H1 (cell line): ENCODE results near the gene IQGAP3. TPM values are rescaled to one million over a fixed set of nuclear protein-coding genes. Genes with fewer than 3 reads are reported as not detected.

Experiments used
- CTCF ChIA-PET: fragments of 300-600 bp; sonication (Branson Sonifier 250); formaldehyde crosslinking; loops from one replicate; lab custom pipeline; 2021; ENCODE audit not compliant: partially characterized antibody; lab: Charles Lee
- POLR2A ChIA-PET: fragments of 300-600 bp; sonication (Branson Sonifier 250); formaldehyde crosslinking; loops from one replicate; lab custom pipeline; 2021; ENCODE audit warnings: inconsistent platforms; ENCODE audit not compliant: partially characterized antibody; lab: Charles Lee
- DNase-seq, 2 experiments: peaks; one replicate each; pipeline versions ENCODE4 v3.0.0 to v3.0.0-alpha.2; 2010 to 2022; ENCODE audit warnings: low spot score in 2 of 2, low read depth in 1 of 2, mixed read lengths in 1 of 2
- FAIRE-seq: peaks from 2 replicates; lab custom pipeline; 2011; peaks lifted over from hg19 to GRCh38; lab: Jason Lieb, UNC
- H2AFZ ChIP-seq: 2 replicates; pipeline ENCODE4 v1.8.1; 2012; ENCODE audit warnings: low read length, inconsistent platforms
- H2AK5ac ChIP-seq: 2 replicates; pipeline ENCODE4 v1.6.1; 2013; ENCODE audit warnings: low read depth, low read length
- H2BK120ac ChIP-seq: replicated peaks from 2 replicates; pipeline ENCODE3; 2013; ENCODE audit warnings: low read depth, low read length, inconsistent platforms
- H2BK12ac ChIP-seq: 2 replicates; pipeline ENCODE4 v1.6.1; 2013; ENCODE audit warnings: low read depth, low read length
- H2BK15ac ChIP-seq: 2 replicates; pipeline ENCODE4 v1.6.1; 2013; ENCODE audit warnings: low read length
- H2BK20ac ChIP-seq: 2 replicates; pipeline ENCODE4 v1.6.1; 2013; ENCODE audit warnings: low read length
- H2BK5ac ChIP-seq: 2 replicates; pipeline ENCODE4 v1.6.1; 2013; ENCODE audit warnings: low read depth, low read length
- H3K14ac ChIP-seq: 2 replicates; pipeline ENCODE4 v1.6.1; 2013; ENCODE audit warnings: inconsistent platforms; ENCODE audit not compliant: insufficient read length
- H3K18ac ChIP-seq: 2 replicates; pipeline ENCODE4 v1.6.1; 2013; ENCODE audit warnings: low read length; ENCODE audit errors: extremely low read depth
- H3K23ac ChIP-seq: 2 replicates; pipeline ENCODE4 v1.6.1; 2013; ENCODE audit warnings: inconsistent platforms; ENCODE audit not compliant: insufficient read length
- H3K23me2 ChIP-seq: 2 replicates; pipeline ENCODE4 v1.6.1; 2013; ENCODE audit warnings: low read depth, low read length
- H3K27ac ChIP-seq: 2 replicates; pipeline ENCODE4 v1.6.1; 2011; ENCODE audit warnings: low read depth, low read length, inconsistent platforms
- H3K27me3 ChIP-seq, 4 experiments: replicated peaks in 1 of 4; 1 replicate in 1 of 4; 2 replicates in 3 of 4; pipeline versions ENCODE4 v1.6.1 to v1.8.1; 2011 to 2013; ENCODE audit warnings: low read length in 3 of 4, mild to moderate bottlenecking in 3 of 4, inconsistent platforms in 2 of 4, mixed read lengths in 2 of 4, moderate library complexity in 1 of 4; ENCODE audit not compliant: control insufficient read depth in 3 of 4, insufficient read depth in 3 of 4; ENCODE audit errors: extremely low read depth in 1 of 4
- H3K36me3 ChIP-seq, 4 experiments: 2 replicates each; pipeline versions ENCODE4 v1.6.1 to v1.8.1; 2011 to 2013; ENCODE audit warnings: mild to moderate bottlenecking in 4 of 4, low read length in 3 of 4, moderate library complexity in 2 of 4, control low read depth in 1 of 4, inconsistent platforms in 1 of 4; ENCODE audit not compliant: insufficient read depth in 4 of 4, control insufficient read depth in 2 of 4
- H3K4ac ChIP-seq: replicated peaks from 2 replicates; pipeline ENCODE3; 2013; ENCODE audit warnings: low read length, low read depth, mixed read lengths, inconsistent platforms; ENCODE audit not compliant: insufficient read length
- H3K4me1 ChIP-seq, 4 experiments: replicated peaks in 1 of 4; 1 replicate in 1 of 4; 2 replicates in 3 of 4; pipeline versions ENCODE4 v1.6.1 to v1.8.1; 2011 to 2013; ENCODE audit warnings: low read length in 3 of 4, inconsistent platforms in 2 of 4, mixed read lengths in 1 of 4; ENCODE audit not compliant: insufficient read depth in 4 of 4, control insufficient read depth in 3 of 4
- H3K4me2 ChIP-seq, 2 experiments: 2 replicates each; pipeline versions ENCODE4 v1.6.1 to v1.8.1; 2011 to 2013; ENCODE audit warnings: low read depth in 2 of 2, low read length in 2 of 2, control low read depth in 1 of 2, inconsistent platforms in 1 of 2, mild to moderate bottlenecking in 1 of 2; ENCODE audit not compliant: insufficient read depth in 1 of 2
- H3K4me3 ChIP-seq, 4 experiments: fragments of 200-600, 300-600 bp in 1 of 4; sonication (generic), shearing (Covaris generic), sonication (Bioruptor Twin) in 1 of 4; 2 replicates each; pipeline versions ENCODE4 v1.5.1 to v1.8.1; 2011 to 2016; ENCODE audit warnings: low read length in 4 of 4, low read depth in 3 of 4, control low read depth in 2 of 4, inconsistent platforms in 2 of 4, mild to moderate bottlenecking in 2 of 4, mixed read lengths in 1 of 4, moderate library complexity in 1 of 4; ENCODE audit not compliant: insufficient read depth in 2 of 4; ENCODE audit errors: extremely low read depth in 1 of 4
- H3K56ac ChIP-seq: replicated peaks from 2 replicates; pipeline ENCODE3; 2013; ENCODE audit warnings: low read depth, mild to moderate bottlenecking, mixed read lengths, low read length, inconsistent platforms; ENCODE audit not compliant: insufficient read length
- H3K79me1 ChIP-seq: 2 replicates; pipeline ENCODE4 v1.6.1; 2013; ENCODE audit warnings: low read depth, low read length, control low read depth
- H3K79me2 ChIP-seq, 2 experiments: 2 replicates each; pipeline versions ENCODE4 v1.6.1 to v1.8.1; 2012 to 2013; ENCODE audit warnings: low read length in 2 of 2, mild to moderate bottlenecking in 2 of 2, inconsistent platforms in 1 of 2; ENCODE audit not compliant: insufficient read depth in 2 of 2, control insufficient read depth in 1 of 2
- H3K9ac ChIP-seq, 4 experiments: replicated peaks in 1 of 4; 1 replicate in 1 of 4; 2 replicates in 3 of 4; pipeline versions ENCODE4 v1.6.1 to v1.8.1; 2011 to 2013; ENCODE audit warnings: low read depth in 3 of 4, low read length in 3 of 4, control low read depth in 2 of 4, mild to moderate bottlenecking in 2 of 4, moderate library complexity in 2 of 4, inconsistent platforms in 1 of 4; ENCODE audit errors: extremely low read depth in 1 of 4
- H3K9me3 ChIP-seq, 2 experiments: 2 replicates each; pipeline versions ENCODE4 v1.6.1 to v1.8.1; 2012 to 2013; ENCODE audit warnings: mild to moderate bottlenecking in 2 of 2, moderate library complexity in 2 of 2, control low read depth in 1 of 2, inconsistent platforms in 1 of 2, low read depth in 1 of 2, low read length in 1 of 2, mixed read lengths in 1 of 2; ENCODE audit not compliant: insufficient read depth in 2 of 2
- H4K20me1 ChIP-seq, 2 experiments: replicated peaks in 1 of 2; 2 replicates each; pipeline versions ENCODE3 to v1.8.1; 2011 to 2013; ENCODE audit warnings: inconsistent platforms in 2 of 2, low read length in 2 of 2, mild to moderate bottlenecking in 1 of 2; ENCODE audit not compliant: insufficient read depth in 2 of 2, control insufficient read depth in 1 of 2
- H4K5ac ChIP-seq: 2 replicates; pipeline ENCODE4 v1.6.1; 2013; ENCODE audit warnings: low read length, low read depth, mixed read lengths, inconsistent platforms; ENCODE audit not compliant: insufficient read length
- H4K8ac ChIP-seq: 2 replicates; pipeline ENCODE4 v1.8.0; 2013; ENCODE audit warnings: mild to moderate bottlenecking, moderate library complexity, low read length, inconsistent platforms; ENCODE audit not compliant: insufficient read depth; ENCODE audit errors: extremely low read depth
- H4K91ac ChIP-seq: replicated peaks from 2 replicates; pipeline ENCODE3; 2013; ENCODE audit warnings: low read length, mixed read lengths, inconsistent platforms; ENCODE audit not compliant: insufficient read length
- WGBS, 2 experiments: shearing (Covaris generic) in 1 of 2; methylation state at CpG; one replicate each; pipeline versions ENCODE4 v1.1.6 to v1.1.7; 2013 to 2015; ENCODE audit warnings: low lambda C conversion rate in 2 of 2, mixed read lengths in 2 of 2, inconsistent platforms in 1 of 2, low coverage in 1 of 2, missing lambda C conversion rate in 1 of 2; ENCODE audit not compliant: insufficient replicate concordance in 2 of 2, insufficient coverage in 1 of 2, insufficient read length in 1 of 2; ENCODE audit errors: extremely low coverage in 1 of 2, missing lambda C conversion rate in 1 of 2; 5-methylcytosine and 5-hydroxymethylcytosine counted together
- polyA plus RNA-seq, 7 experiments: library from polyadenylated mRNA; depleted of rRNA in 3 of 7; stranded (reverse) in 5 of 7; unstranded in 2 of 7; fragments of >200 nt in 5 of 7; fragments of 200-250 nt in 2 of 7; gene quantifications; 1 replicate in 5 of 7; 2 replicates in 1 of 7; 4 replicates in 1 of 7; pipeline versions ENCODE4 v1.2.1 to v1.2.3, GENCODE V29; 2011 to 2013; ENCODE audit warnings: missing spikeins in 2 of 7, mixed read lengths in 2 of 7
- total RNA-seq: library from RNA; stranded (reverse); fragmentation: NEBNext Ultra II Directional; extraction: Animal tissue kit (Norgen Biotek cat#: 25700); gene quantifications from 2 replicates; pipeline ENCODE4 v1.2.1, GENCODE V29; 2021

Gene IQGAP3
- total and polyA plus RNA-seq, 2 of the 8 experiments (the other 6 are each of a cell fraction or from before 2014, with no cell fraction given) = 14.6 to 22.3 TPM

GRCh38 chr1:156556354-156556753, 16.0 kb downstream of the IQGAP3 start:
- Histone ChIP-seq H3K9ac (no peak overlapping the region), H3K27ac (no peak overlapping the region), H4K20me1 (peaks cover 0 to 3% of the 10 kb centered on the region in 2 experiments), H3K36me3 (peaks cover 7 to 24% (median 17%) of the 10 kb centered on the region in 4 experiments; a peak in 6 of 8 replicates), H3K4me1 (no peaks in the 10 kb centered on the region), H2AFZ (no peak overlapping the region), H3K23me2 (no peaks in the 10 kb centered on the region), H3K79me1 (no peaks in the 10 kb centered on the region), H2BK15ac (no peak overlapping the region), H2BK12ac (no peak overlapping the region), H3K79me2 (no peaks in the 10 kb centered on the region), H3K4me3 (no peak overlapping the region), H2AK5ac (no peak overlapping the region), H3K4me2 (no peak overlapping the region), H3K23ac (no peak overlapping the region), H3K9me3 (no peaks in the 10 kb centered on the region), H4K8ac (no peak overlapping the region), H2BK20ac (no peak overlapping the region), H3K18ac (no peak overlapping the region), H2BK5ac (no peak overlapping the region), H3K56ac (no peak overlapping the region), H4K5ac (no peak overlapping the region), H3K27me3 (no peaks in the 10 kb centered on the region), H3K14ac (no peak overlapping the region), H3K4ac (no peak overlapping the region), H2BK120ac (no peak overlapping the region), H4K91ac (no peak overlapping the region)
- no peak for FAIRE-seq
- POLR2A ChIA-PET = interaction anchor here (1.0 to 2.3 kb wide), 3 partner anchors 13 to 42 kb away, joined by 3 to 7 read pairs (median 3); no protein-coding TSS in a partner anchor
- DNase-seq = no peak
- WGBS, 2 experiments = 80% methylated on average over 9 of the region's 9 CpGs; no CpG with 5 or more reads in 1 of the 2 experiments
- CTCF ChIA-PET = interaction anchor here (1.5 to 2.5 kb wide), 3 partner anchors 11 to 90 kb away, joined by 3 to 6 read pairs (median 6); no protein-coding TSS in a partner anchor
